Measurements from ENCODE around the gene IRF9.

GRCh38 chr14:24122898-24123297 is 38.2 kb upstream of the IRF9 start:
- TF ChIP-seq YY1 (IDR thresholded peaks at IDR 0.05; ENCODE audit: insufficient read depth, insufficient read length): no peak
- no peak for TF ChIP-seq SUZ12 (IDR thresholded peaks at IDR 0.05; ENCODE audit: extremely low read depth, insufficient read depth, insufficient read length)
